ENCODE measurements around the gene GLRX3.

GLRX3 gene

GRCh38 chr10:130137659-130138478, 1.7 kb downstream of the GLRX3 start:
- DNase-seq: no peak

- peak in 1 of 5 experiments; percentile 57 for DNase-seq
Observed at GRCh38 chr10:130138479-130138866, 2.3 kb downstream of the GLRX3 start.

- DNase-seq: peak in 1 of 5 experiments; percentile 53
Observed at GRCh38 chr10:130140425-130140824, 4.2 kb downstream of the GLRX3 start.

GRCh38 chr10:130141038-130141437, 4.8 kb downstream of the GLRX3 start:
- DNase-seq: no peak

- peak in 1 of 5 experiments; percentile 68 for DNase-seq
Observed at GRCh38 chr10:130141460-130141859, 5.3 kb downstream of the GLRX3 start.

- DNase-seq: peak in 1 of 5 experiments; percentile 72
Observed at GRCh38 chr10:130141878-130142277, 5.7 kb downstream of the GLRX3 start.

- no peak for DNase-seq
Observed at GRCh38 chr10:130146042-130146441, 9.9 kb downstream of the GLRX3 start.

GRCh38 chr10:130159192-130159794, 23.1 kb downstream of the GLRX3 start:
- no peak for DNase-seq

- peak in 1 of 5 experiments; percentile 84 for DNase-seq
Observed at GRCh38 chr10:130160775-130161174, 24.6 kb downstream of the GLRX3 start.

GRCh38 chr10:130161331-130161730, 25.1 kb downstream of the GLRX3 start:
- DNase-seq: no peak

GRCh38 chr10:130167193-130167592, 31.0 kb downstream of the GLRX3 start:
- peak in 1 of 5 experiments; percentile 82 for DNase-seq

- peak in 1 of 5 experiments; percentile 87 for DNase-seq
Observed at GRCh38 chr10:130167707-130168106, 31.5 kb downstream of the GLRX3 start.

- DNase-seq: peak in 1 of 5 experiments; percentile 90
Observed at GRCh38 chr10:130169136-130169859, 33.1 kb downstream of the GLRX3 start.

GRCh38 chr10:130171196-130171595, 35.0 kb downstream of the GLRX3 start:
- DNase-seq: peak in 3 of 5 experiments; percentile 27 to 95 (median 31)

GRCh38 chr10:130174328-130174727, 38.1 kb downstream of the GLRX3 start:
- peak in 1 of 5 experiments; percentile 68 for DNase-seq

GRCh38 chr10:130175074-130175473, 38.9 kb downstream of the GLRX3 start:
- peak in 1 of 5 experiments; percentile 69 for DNase-seq

- no peak for DNase-seq
Observed at GRCh38 chr10:130177250-130177649, 41.1 kb downstream of the GLRX3 start.

- DNase-seq: peak in 2 of 5 experiments; percentile 19 to 88
Observed at GRCh38 chr10:130179640-130180039, 43.4 kb downstream of the GLRX3 start.

GRCh38 chr10:130180416-130180815, 44.2 kb downstream of the GLRX3 start:
- DNase-seq: no peak

- DNase-seq: no peak
Observed at GRCh38 chr10:130181858-130182257, 45.7 kb downstream of the GLRX3 start.

GRCh38 chr10:130185591-130185990, 49.4 kb downstream of the GLRX3 start:
- no peak for DNase-seq

- DNase-seq: no peak
Observed at GRCh38 chr10:130188195-130189175, 52.3 kb downstream of the GLRX3 start.

All from T-helper 2 cell (primary cell).